Keratinocyte (primary cell): Measurements from ENCODE around the gene KRTAP5-4. TPM values are rescaled to one million over a fixed set of nuclear protein-coding genes. Genes with fewer than 3 reads are reported as not detected.

Source experiments
- DNase-seq: peaks from one replicate; pipeline ENCODE4 v3.0.0-alpha.2; 2011; ENCODE audit warnings: low read depth, missing footprints, low spot score
- FAIRE-seq: peaks from 2 replicates; lab custom pipeline; 2011; peaks lifted over from hg19 to GRCh38; lab: Jason Lieb, UNC
- H2AFZ ChIP-seq: 2 replicates; pipeline ENCODE4 v1.6.0; 2012; ENCODE audit warnings: low read length, control low read depth, inconsistent platforms; ENCODE audit not compliant: control insufficient read depth
- H3K27ac ChIP-seq: 2 replicates; pipeline ENCODE4 v1.5.1; 2011; ENCODE audit warnings: low read length; ENCODE audit not compliant: control insufficient read depth, insufficient read depth
- H3K27me3 ChIP-seq: 3 replicates; pipeline ENCODE4 v1.6.0; 2011; ENCODE audit warnings: low read length; ENCODE audit not compliant: control insufficient read depth, insufficient read depth; ENCODE audit errors: extremely low read depth
- H3K36me3 ChIP-seq, 2 experiments: 2 replicates in 1 of 2; 3 replicates in 1 of 2; pipeline ENCODE4 v1.5.1; 2011; ENCODE audit warnings: low read length in 2 of 2, mild to moderate bottlenecking in 1 of 2; ENCODE audit not compliant: control insufficient read depth in 2 of 2, insufficient read depth in 2 of 2; ENCODE audit errors: extremely low read depth in 1 of 2
- H3K4me1 ChIP-seq: 3 replicates; pipeline ENCODE4 v1.5.1; 2011; ENCODE audit warnings: low read length; ENCODE audit not compliant: control insufficient read depth, insufficient read depth; ENCODE audit errors: extremely low read depth
- H3K4me2 ChIP-seq: 3 replicates; pipeline ENCODE4 v1.6.0; 2011; ENCODE audit warnings: low read depth, low read length; ENCODE audit not compliant: control insufficient read depth, insufficient read depth; ENCODE audit errors: extremely low read depth
- H3K4me3 ChIP-seq, 3 experiments: fragments of 200-600 bp in 1 of 3; sonication (generic) in 1 of 3; 2 replicates in 2 of 3; 3 replicates in 1 of 3; pipeline ENCODE4 v1.5.1; 2011 to 2016; ENCODE audit warnings: low read length in 3 of 3, mild to moderate bottlenecking in 3 of 3, control low read depth in 2 of 3, inconsistent platforms in 1 of 3, low read depth in 1 of 3, mixed read lengths in 1 of 3, mixed run types in 1 of 3, moderate library complexity in 1 of 3; ENCODE audit not compliant: control insufficient read depth in 2 of 3, insufficient read depth in 2 of 3; ENCODE audit errors: extremely low read depth in 1 of 3
- H3K79me2 ChIP-seq: 2 replicates; pipeline ENCODE4 v1.6.0; 2012; ENCODE audit warnings: low read length; ENCODE audit not compliant: control insufficient read depth, insufficient read depth
- H3K9ac ChIP-seq: 3 replicates; pipeline ENCODE4 v1.6.0; 2011; ENCODE audit warnings: low read length; ENCODE audit not compliant: control insufficient read depth, insufficient read depth; ENCODE audit errors: extremely low read depth
- H3K9me1 ChIP-seq: 3 replicates; pipeline ENCODE4 v1.6.0; 2011; ENCODE audit warnings: low read length; ENCODE audit not compliant: control insufficient read depth, insufficient read depth; ENCODE audit errors: extremely low read depth
- H3K9me3 ChIP-seq: 2 replicates; pipeline ENCODE4 v1.5.1; 2012; ENCODE audit warnings: low read depth, low read length; ENCODE audit not compliant: control insufficient read depth
- H4K20me1 ChIP-seq: 3 replicates; pipeline ENCODE4 v1.6.0; 2011; ENCODE audit warnings: low read length; ENCODE audit not compliant: control insufficient read depth, insufficient read depth; ENCODE audit errors: extremely low read depth
- EZH2 ChIP-seq: IDR thresholded peaks from one replicate; pipeline ENCODE4 v1.6.1; 2012; ENCODE audit warnings: inconsistent platforms, mild to moderate bottlenecking, low read length, moderate library complexity
- dilution Hi-C: fragments of 300-500 bp; cut with MboI; formaldehyde crosslinking; loops from one replicate; pipeline ENCODE4 v1.7.0; 2020; ENCODE audit warnings: low sequenced_read_pairs; ENCODE audit not compliant: extremely low pct_ligation_motif_present
- polyA plus RNA-seq, 5 experiments: library from polyadenylated mRNA; depleted of rRNA in 3 of 5; stranded (reverse) in 3 of 5; stranded (forward) in 1 of 5; unstranded in 1 of 5; fragments of >200 nt; gene quantifications; 1 replicate in 1 of 5; 2 replicates in 3 of 5; 3 replicates in 1 of 5; pipeline versions ENCODE4 v1.2.1 to v1.2.3, GENCODE V29; 2011 to 2012; ENCODE audit warnings: missing spikeins in 2 of 5, low read depth in 1 of 5, low replicate concordance in 1 of 5
- TF ChIP-seq, protein P1 (sequence below), 3 experiments: IDR thresholded peaks in 1 of 3; conservative IDR thresholded peaks in 1 of 3; optimal IDR thresholded peaks in 1 of 3; 2 replicates in 2 of 3; 3 replicates in 1 of 3; pipeline versions ENCODE3 to v1.5.1; 2011; ENCODE audit warnings: low read length in 3 of 3, mild to moderate bottlenecking in 3 of 3, moderate library complexity in 2 of 3, control low read depth in 1 of 3, inconsistent platforms in 1 of 3; ENCODE audit not compliant: insufficient read depth in 2 of 3; ENCODE audit errors: extremely low read depth in 1 of 3

KRTAP5-4 gene
- polyA plus RNA-seq, 1 donor (not counting 4 experiments of a cell fraction or from before 2014, with no cell fraction given): not detected

DNA sequence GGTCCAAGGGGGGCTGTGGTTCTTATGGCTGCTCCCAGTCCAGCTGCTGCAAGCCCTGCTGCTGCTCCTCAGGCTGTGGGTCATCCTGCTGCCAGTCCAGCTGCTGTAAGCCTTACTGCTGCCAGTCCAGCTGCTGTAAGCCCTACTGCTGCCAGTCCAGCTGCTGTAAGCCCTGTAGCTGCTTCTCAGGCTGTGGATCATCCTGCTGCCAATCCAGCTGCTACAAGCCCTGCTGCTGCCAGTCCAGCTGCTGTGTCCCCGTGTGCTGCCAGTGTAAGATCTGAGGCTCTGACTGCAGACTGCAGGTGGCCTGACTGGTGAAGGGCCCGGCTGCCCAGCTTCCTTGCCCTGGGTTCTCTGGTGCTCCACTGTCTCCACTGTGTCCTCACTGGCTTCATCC, 8.3 kb upstream of the KRTAP5-4 start:
- Histone ChIP-seq H2AFZ (no peak overlapping the region), H3K36me3 (no peaks in the 10 kb centered on the region), H4K20me1 (no peaks in the 10 kb centered on the region), H3K9ac (no peak overlapping the region), H3K4me2 (no peak overlapping the region), H3K9me1 (no peaks in the 10 kb centered on the region), H3K9me3 (no peaks in the 10 kb centered on the region), H3K4me3 (no peak overlapping the region), H3K79me2 (no peaks in the 10 kb centered on the region), H3K4me1 (no peaks in the 10 kb centered on the region), H3K27ac (no peak overlapping the region), H3K27me3 (peaks cover 18% of the 10 kb centered on the region)
- TF ChIP-seq EZH2: no peak
- TF ChIP-seq, protein P1, sequence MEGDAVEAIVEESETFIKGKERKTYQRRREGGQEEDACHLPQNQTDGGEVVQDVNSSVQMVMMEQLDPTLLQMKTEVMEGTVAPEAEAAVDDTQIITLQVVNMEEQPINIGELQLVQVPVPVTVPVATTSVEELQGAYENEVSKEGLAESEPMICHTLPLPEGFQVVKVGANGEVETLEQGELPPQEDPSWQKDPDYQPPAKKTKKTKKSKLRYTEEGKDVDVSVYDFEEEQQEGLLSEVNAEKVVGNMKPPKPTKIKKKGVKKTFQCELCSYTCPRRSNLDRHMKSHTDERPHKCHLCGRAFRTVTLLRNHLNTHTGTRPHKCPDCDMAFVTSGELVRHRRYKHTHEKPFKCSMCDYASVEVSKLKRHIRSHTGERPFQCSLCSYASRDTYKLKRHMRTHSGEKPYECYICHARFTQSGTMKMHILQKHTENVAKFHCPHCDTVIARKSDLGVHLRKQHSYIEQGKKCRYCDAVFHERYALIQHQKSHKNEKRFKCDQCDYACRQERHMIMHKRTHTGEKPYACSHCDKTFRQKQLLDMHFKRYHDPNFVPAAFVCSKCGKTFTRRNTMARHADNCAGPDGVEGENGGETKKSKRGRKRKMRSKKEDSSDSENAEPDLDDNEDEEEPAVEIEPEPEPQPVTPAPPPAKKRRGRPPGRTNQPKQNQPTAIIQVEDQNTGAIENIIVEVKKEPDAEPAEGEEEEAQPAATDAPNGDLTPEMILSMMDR (optimal IDR thresholded peaks at IDR 0.05 in 1 of 3, IDR thresholded peaks at IDR 0.05 in 1 of 3, conservative IDR thresholded peaks at IDR 0.05 in 1 of 3; ENCODE audit: extremely low read depth in 1 of 3, insufficient read depth in 2 of 3, low read length in 3 of 3): no peak
- DNase-seq (no peak), FAIRE-seq (no peak)
- dilution Hi-C loops: loop anchor here (10.0 kb wide), 1 partner anchor 95 kb away; no protein-coding TSS in a partner anchor

DNA sequence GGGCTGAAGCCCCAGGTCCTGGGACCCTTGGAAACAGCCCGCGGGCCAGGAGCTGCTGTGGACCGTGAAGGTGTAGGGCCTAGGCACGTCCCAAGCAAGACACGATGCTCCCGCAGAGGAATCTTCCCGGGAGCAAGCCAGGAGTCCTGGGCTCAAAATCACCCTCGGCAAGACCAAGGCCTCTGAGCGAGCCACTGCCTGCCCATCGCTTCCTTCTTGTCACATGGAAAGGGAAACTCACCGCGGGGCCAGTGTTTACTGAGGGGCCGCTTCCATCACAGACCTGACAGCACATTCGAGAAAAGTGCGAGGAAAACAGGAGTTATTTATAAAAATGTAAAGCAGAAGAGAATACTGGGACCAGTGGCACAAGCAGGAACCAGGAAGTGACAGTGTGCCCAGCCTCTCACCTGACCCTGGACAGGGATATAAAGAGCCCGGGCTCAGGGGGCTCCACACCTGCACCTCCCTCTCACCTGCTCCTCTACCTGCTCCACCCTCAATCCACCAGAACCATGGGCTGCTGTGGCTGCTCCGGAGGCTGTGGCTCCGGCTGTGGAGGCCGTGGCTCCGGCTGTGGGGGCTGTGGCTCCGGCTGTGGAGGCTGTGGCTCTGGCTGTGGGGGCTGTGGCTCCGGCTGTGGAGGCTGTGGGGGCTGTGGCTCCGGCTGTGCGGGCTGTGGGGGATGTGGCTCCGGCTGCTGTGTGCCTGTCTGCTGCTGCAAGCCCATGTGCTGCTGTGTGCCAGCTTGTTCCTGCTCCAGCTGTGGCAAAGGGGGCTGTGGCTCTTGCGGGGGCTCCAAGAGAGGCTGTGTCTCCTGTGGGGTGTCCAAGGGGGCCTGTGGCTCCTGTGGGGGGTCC, 7.6 kb upstream of the KRTAP5-4 start, which contains the start of gene KRTAP5-5:
Gene KRTAP5-5, plus strand, starts transcription at position 450 of the 860 bp plus-strand sequence. Its CDS starts 66 bp downstream, at position 516.
- no peak within 1 kb of the TSS for H3K27ac ChIP-seq
- H3K9me1 ChIP-seq: no peaks in the 10 kb centered on the region
- H3K79me2 ChIP-seq: no peaks in the 10 kb centered on the region
- no peak within 1 kb of the TSS for H2AFZ ChIP-seq
- no peaks in the 10 kb centered on the region for H4K20me1 ChIP-seq
- H3K9me3 ChIP-seq: no peaks in the 10 kb centered on the region
- FAIRE-seq (no peak), DNase-seq (no peak)
- no peak within 1 kb of the TSS for H3K4me3 ChIP-seq
- TF ChIP-seq, protein P1 (optimal IDR thresholded peaks at IDR 0.05 in 1 of 3, IDR thresholded peaks at IDR 0.05 in 1 of 3, conservative IDR thresholded peaks at IDR 0.05 in 1 of 3; ENCODE audit: extremely low read depth in 1 of 3, insufficient read depth in 2 of 3, low read length in 3 of 3): no peak
- no peak for TF ChIP-seq EZH2
- H3K4me2 ChIP-seq: no peak within 1 kb of the TSS
- H3K4me1 ChIP-seq: no peaks in the 10 kb centered on the region
- H3K9ac ChIP-seq: no peak within 1 kb of the TSS
- H3K36me3 ChIP-seq: no peaks in the 10 kb centered on the region
- dilution Hi-C loops: loop anchor here (10.0 kb wide), 1 partner anchor 95 kb away; no protein-coding TSS in a partner anchor
- peaks cover 18% of the 10 kb centered on the region for H3K27me3 ChIP-seq
